Stimulated activated CD4-positive, alpha-beta T cell treated with anti-CD3 and anti-CD28 coated beads, Interleukin-15, amount 100 ng/mL, for 24 hours (primary cell): ENCODE results near the gene ELL.

Experiments used
- DNase-seq: peaks from one replicate; pipeline ENCODE4 v3.0.0-alpha.2; 2020

The ELL gene

DNA sequence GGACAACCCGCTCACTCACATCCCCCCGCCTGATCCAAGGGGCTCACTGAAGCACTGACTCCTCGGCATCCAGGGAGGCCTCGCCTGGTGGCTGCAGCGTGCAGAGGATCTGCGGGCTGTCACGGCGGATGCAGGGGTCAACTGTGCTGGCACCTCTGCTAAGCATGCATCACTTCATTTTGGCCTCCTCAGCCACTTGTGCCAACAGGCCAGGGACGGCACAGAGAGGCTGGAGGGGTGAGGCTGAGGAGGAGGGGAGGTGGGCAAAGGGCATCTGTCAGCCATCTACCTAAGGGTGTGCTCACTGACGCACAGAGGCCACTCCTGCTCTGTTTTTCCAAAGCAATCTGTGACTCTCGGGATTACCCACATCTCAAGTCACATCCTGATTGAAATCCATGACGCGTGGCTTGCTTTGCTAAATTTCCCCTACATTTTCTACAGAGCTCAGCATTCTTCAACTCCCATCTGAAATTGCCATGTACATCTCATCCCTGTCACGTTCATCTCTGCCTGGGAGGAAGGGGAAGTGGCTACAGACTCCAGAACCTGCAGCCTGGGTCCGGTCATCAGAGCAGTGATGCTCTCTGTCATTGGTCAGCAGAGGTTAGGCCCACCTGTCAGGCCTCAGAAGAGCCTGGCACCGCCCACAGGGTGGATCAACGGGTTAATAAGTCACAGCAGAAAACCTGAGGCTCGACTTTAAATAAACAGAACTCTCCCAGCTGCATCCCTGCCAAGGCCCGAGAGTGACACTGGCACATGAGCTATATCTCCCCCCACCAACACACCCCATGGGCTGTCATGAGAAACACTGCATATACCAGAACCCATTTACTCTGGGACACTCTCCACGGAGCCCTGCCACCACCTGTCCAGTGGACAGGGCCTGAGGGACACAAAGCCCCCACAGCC lies 17.6 kb downstream of the ELL start:
- no peak for DNase-seq

DNA sequence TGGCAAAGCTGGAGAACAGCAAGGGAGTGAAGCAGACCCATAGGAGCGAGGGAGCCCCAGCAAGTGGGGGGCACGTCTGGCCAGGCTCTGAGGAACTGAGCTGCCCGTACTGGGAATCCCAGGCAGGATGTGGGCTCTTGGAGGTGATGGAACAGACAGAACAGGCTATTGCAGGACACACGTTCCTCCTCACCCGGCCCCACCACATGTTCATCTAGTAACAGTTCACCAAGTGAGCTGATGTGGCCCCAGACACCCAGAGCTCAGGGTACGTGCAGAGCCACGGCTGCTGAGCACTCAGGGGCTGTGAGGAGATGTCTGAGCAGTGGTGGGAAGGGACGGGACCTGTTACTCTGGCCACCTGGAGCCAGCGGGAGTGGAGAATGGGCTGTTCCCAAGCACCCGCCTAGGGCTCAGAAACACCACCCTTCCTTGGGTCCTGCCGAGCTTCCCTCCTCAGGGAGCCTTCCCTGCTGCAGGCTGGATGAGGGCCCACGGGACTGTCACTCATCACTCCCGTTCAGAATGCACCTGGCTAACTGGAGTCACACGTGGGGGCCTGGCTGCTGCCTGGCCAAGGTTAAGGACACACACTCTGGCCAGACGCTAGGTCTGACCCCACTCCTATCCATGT lies 18.4 kb downstream of the ELL start:
- no peak for DNase-seq

GRCh38 chr19:18502638-18503294 lies 19.1 kb downstream of the ELL start:
- DNase-seq, result no peak

GRCh38 chr19:18502246-18502637 lies 19.6 kb downstream of the ELL start:
- DNase-seq, result no peak

DNA sequence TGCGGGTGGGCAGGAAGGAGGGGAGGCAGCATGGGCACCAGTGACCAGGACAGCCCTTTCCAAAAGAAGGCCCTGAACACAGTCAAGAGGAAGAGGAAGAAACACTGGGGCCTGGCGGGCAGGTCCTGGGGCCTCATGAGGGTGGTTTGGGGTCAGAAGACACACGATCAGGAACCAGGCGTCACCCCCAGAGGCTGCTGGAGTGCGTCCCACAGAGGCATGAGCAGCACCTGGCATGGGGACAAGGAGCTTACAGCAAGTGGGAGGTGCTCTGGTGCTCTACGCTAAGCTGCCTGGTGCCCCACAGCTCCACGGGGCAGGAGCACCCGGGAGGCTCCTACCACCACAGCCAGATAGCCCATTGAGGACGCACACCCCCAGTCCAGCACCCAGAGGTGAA lies 20.0 kb downstream of the ELL start:
- no peak for DNase-seq

- no peak for DNase-seq
Observed at GRCh38 chr19:18501351-18501750, 20.5 kb downstream of the ELL start.

DNA sequence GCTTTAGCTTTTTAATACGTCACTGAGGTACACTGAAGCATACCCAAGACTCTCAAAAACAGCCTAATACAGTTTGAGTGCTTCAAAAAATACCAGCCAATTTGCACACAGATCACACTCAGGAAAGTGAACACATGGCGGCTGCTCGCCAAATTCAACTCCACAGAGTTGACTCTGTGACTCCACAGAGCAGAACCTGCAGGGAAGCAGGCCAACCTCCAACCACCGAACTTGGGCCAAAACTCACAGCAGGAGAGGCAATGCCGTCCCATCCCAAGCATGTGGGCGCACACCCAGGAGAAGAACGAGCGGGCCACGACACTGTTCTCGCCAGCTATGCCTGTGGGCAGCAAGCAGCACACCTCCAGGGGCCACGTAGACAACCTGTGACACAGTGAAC lies 21.1 kb downstream of the ELL start:
- DNase-seq, result no peak

DNA sequence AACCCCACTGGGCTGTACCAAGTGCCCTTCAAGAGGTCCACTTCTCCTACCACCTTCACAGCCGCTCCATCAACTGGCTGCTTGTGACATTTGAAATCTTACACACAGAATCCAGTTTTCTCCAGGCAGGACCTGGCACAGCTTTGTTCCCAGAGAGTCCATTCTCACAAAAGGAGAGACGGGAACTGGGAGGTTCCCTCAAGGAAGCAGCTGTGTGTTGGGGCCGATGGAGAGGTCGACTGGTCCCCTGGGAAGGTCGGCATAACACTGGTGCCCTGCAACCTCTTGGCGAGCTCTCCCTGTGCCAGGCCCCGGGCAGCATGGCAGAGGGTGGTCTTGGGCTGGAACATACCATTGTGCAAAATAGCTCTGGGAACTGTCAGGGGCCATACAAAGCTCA lies 21.5 kb downstream of the ELL start:
- DNase-seq, result no peak

DNA sequence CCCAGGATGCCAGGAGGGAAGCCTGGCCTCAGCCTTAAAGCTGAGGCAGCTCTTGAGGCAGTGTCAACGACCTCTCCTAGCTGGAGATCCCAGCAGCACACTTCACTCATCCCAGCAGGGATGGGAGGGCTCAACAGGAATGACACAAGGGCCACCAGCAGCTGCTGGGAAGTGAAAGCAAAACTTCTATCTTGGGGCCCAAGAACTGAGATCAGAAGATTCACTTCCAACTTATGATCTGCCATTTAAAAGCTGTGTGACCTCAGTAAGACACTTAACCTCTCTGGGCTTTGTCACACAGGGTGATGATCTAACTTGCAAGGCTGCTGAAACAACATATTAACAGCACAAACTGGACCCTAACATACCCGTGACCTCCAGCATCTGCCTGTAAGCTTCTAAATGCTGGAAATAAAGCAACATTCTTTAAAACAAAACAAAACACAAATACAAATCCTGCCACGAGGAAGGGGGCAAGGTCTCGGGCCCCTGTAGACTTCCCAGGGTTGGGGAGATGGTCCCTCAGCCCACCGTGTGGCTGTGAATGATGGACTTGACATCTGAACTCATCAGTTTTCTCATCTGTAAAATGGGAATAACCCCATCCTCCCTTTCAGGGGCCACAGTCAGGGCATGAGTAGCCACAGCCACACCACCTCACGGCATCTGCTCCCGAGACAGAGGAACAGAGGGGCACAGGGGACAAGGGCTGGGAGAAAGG lies 22.7 kb downstream of the ELL start:
- no peak for DNase-seq

- DNase-seq, result no peak
Observed at GRCh38 chr19:18496980-18497256, 25.0 kb downstream of the ELL start.

- peak; percentile 70 for DNase-seq
Observed at GRCh38 chr19:18496167-18496979, 25.5 kb downstream of the ELL start.

GRCh38 chr19:18495204-18495911 lies 26.5 kb downstream of the ELL start:
- no peak for DNase-seq

DNA sequence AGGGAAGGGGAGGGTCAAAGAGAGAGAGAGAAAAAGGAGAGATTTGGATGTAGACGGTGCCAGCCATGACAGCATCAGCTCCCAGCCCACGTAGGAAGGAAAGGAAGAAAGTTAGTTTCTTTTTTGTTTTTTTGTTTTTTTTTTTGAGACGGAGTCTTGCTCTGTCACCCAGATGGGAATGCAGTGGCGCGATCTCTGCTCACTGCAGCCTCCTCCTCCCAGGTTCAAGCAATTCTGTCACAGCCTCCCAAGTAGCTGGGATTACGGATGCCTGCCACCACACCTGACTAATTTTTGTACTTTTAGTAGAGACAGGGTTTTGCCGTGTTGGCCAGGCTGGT lies 27.6 kb downstream of the ELL start:
- DNase-seq, result peak; percentile 19

DNA sequence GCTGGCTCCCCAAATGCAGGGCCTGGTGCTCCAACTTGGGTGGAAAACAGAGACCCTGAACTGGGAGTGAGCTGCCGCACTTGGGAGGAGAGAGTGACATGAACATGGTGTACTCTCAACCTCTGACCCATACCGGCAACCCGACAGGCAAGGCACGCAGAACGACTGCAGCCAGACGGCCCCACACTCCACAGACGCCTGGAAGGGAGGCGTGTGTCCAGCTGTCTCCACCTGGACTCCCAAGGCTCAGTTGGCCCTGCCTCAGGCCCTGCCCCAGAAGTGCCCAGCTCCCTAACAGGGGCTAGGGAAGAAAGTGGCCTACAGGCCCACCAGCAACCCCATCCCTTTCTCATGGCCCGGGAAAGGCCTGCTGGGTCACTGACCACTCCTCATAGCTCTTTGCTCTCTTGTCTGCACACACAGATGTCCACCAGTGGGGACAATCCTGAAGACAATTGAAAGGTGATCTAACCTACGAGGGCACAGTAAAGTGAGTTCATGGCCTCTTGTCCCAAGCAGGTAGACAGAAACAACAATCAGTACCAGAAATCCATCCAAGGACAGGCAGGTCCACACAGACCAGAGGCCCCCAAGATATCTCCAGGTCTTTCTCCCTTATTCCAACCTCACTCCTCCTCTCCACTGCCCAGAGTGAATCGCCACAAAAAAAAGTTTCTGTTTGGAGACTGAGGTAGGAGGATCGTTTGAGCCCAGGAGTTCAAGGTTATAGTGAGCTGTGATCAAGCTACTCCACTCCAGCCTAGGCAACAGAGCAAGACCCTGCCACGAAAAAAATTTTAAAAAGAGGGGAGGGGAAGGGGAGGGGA lies 28.2 kb downstream of the ELL start:
- DNase-seq, result no peak

- no peak for DNase-seq
Observed at GRCh38 chr19:18491995-18492953, 29.6 kb downstream of the ELL start.

DNA sequence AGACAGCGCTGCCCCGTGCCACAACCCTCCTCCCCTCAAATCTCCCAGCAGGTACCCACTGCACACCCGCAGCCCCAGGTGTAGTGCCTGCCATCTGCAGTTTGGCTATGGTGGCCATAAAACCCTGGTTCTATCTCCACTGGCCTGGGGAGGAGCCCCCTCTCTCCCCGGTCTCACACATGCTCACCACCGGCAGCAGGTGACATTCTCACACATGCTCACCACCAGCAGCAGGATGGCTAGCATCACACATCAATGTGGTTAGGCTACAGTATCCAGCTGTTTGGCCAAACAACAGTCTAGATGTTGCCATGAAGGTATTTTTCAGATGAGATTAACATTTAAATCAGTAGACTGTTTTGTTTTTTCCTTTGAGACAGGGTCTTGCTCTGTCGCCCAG lies 31.1 kb downstream of the ELL start:
- DNase-seq, result no peak

GRCh38 chr19:18489627-18490184 lies 32.2 kb downstream of the ELL start:
- DNase-seq, result no peak

DNA sequence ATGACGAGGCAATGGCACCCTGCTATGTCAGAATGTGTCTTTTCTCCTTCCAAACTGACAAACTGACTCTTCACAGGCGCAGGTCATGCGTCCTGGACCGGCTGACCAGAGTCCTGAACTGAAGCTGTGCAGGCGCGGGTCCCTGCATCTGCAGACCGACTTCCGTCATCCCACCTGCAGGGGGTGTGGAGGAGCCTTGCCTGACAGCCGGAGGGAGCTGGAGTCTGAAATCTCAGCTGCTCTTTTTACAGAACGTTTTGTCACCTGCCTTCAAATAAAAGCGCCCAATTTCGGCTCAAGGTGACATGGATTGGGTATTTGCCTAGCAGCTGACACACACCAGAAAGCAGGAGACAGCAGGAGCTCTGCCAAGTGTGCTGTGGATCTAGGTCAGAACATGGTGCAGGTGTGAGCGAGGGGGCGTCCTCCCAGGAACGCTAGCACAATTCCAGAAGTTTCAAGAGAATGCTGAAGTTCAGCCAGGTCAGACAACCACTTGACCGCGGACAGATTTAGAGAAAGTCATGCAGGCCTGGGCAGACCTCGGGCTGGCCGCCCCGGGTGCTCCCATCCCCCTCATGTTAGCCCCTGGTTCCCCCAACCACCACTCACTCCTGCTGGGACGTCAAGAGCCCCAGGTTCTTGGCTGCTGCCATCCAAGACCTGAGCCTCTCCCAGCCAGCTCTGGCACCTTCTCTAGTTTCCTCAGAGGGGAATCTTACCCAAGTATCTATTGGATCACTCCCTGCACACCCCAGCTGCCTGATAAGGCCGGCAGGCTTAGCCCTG lies 32.8 kb downstream of the ELL start:
- DNase-seq, result no peak

DNA sequence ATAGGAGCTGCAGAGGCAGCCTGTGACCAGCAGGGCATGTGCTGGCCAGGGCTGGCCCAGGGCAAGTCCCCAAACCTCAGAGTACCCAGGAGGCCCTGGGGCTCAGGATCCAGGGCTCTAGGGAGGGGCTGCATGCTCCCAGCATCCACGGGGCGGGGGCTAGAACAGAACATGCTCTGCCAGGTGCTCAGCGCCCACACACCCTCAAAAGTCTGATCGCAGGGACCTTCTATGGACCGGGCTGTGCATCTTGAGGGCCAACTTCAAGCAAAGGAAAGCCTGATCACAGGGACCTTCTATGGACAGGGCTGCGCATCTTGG lies 33.5 kb downstream of the ELL start:
- no peak for DNase-seq
